Left ventricle myocardium superior (tissue), 1 donor: Measurements from ENCODE around the gene MARCHF3. TPM values are rescaled to one million over a fixed set of nuclear protein-coding genes. Genes with fewer than 3 reads are reported as not detected.

Experiments used
- ATAC-seq: fragments of 200-7000 bp; cut with Tn5 transposase; one replicate; pipeline ENCODE4 v1.9.1; 2020; ENCODE audit warnings: mild to moderate bottlenecking, moderate library complexity
- DNase-seq: peaks from one replicate; pipeline ENCODE4 v3.0.0-alpha.2; 2020
- intact Hi-C: fragments of 100-400 bp; cut with micrococcal nuclease; formaldehyde crosslinking; loops from one replicate; pipeline ENCODE4 v1.11.0; 2022
- long read RNA-seq: library from polyadenylated mRNA; unstranded; transcript quantifications from one replicate; pipeline ENCODE4 v2.0.0, GENCODE V29; 2021
- total RNA-seq: library from RNA; stranded (reverse); fragmentation: NEBNext Ultra II Directional; extraction: Animal tissue kit (Norgen Biotek cat#: 25700); gene quantifications from one replicate; pipeline ENCODE4 v1.2.1, GENCODE V29; 2021
- donor health status: DM: no; HTN: yes; CAD: no; lungs with severe emphysema.

The MARCHF3 gene
- total RNA-seq, result 25.0 TPM
- long read RNA-seq, full-length matches to known transcripts, result 17 of 25 reads
- long read RNA-seq, partial matches to known transcripts, result 2 of 25 reads
- long read RNA-seq, other reads (novel, unspliced or antisense), result 6 of 25 reads

GRCh38 chr5:127030259-127031146 lies at the start of gene MARCHF3:
TSS of gene MARCHF3 (minus strand) at chr5:127030558. CDS start at chr5:126918171, 112,387 bp downstream.
- DNase-seq (peak; percentile 98), ATAC-seq (peak; percentile 98)
- intact Hi-C loops, result no loop called here

- intact Hi-C loops, result no loop called here
- DNase-seq (no peak), ATAC-seq (no peak)
These were observed 49.7 kb upstream of the MARCHF3 start for GRCh38 chr5:127079994-127080491.

DNA sequence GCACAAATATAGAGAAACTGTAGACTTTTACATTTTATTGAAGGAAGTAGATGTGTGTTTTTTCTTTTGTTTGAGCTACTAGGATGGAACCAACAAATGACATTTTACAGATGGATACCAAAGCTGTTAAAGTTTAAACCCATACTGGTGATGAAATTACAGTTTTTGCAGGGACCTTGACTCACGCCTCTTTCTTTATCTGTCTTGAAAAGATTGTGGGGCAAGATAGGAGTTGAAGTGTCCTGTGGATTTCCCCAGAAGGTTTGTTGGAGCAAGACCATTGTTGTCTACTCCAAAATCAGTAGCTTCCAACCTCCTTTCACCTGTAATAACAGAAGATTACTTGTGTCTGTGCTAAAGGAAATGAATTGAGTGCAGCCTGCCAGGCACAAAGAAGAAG lies 47.0 kb upstream of the MARCHF3 start:
- no peak for ATAC-seq
- DNase-seq, result no peak
- intact Hi-C loops, result no loop called here

DNA sequence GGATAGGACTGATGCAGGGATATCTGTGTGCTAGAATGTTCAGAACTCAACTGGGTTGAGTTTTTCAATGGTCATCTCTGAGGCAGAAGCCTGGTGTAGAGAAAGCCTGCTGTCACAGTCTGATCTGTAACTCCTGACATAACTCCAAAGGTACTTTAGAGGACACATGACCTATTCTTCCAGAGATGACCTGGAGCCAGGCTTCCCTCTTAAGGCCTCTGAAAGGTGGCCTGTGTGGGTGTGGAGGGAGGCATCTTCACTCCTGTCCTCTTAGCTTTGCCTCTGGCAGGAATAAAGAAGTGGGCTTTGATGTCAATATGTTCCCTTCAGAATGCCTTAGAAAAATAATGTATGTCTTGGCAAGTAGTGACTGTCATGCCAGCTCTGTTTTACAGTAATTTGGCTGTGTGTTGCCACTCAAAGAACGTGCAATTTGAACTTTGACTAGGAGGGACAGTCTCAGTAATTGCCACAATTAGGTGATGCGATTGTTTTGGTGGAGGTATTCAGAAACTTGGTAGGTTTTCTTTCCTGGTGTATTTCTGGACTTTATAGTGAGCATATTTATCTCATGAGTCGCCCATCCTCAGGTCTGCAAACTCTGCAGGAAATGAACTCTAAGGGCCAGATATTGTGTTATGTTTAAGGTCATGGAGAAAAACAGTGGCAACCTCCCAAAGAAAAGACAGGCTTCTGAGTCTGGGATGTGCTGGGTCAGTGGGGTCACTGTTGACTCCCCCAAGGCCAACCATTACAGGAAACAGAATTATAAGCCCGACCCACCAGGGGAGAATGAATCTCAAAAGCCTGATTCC lies 46.2 kb upstream of the MARCHF3 start:
- DNase-seq, result no peak
- ATAC-seq, result peak; percentile 47
- intact Hi-C loops, result no loop called here

DNA sequence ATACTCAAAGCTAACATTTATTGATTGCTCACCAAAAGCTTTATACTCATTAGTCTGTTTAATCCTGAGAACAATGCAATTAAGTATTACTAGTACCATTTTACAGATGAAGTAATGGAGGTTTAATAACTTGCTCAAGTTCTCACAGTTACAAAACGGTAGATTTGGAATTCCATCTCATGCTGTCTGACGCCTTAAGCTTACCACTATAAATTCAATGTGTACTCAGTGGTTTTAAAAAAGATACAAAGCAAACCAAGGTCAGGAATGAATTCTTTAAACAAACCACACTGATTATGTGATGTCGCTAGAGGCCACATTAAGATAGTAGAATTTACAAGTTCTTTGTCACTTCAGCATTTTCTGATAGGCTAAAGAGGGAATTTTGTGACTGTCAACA lies 44.1 kb upstream of the MARCHF3 start:
- intact Hi-C loops, result no loop called here
- DNase-seq (no peak), ATAC-seq (no peak)

- intact Hi-C loops, result no loop called here
- ATAC-seq (peak; percentile 95), DNase-seq (peak; percentile 75)
These were observed 42.8 kb upstream of the MARCHF3 start, which contains the start of gene C5orf63 for GRCh38 chr5:127072861-127073846. TSS of gene C5orf63 (minus strand) at chr5:127073502. CDS start at chr5:127058995, 14,507 bp downstream.

- no peak for DNase-seq
- ATAC-seq, result no peak
- intact Hi-C loops, result no loop called here
These were observed 39.9 kb upstream of the MARCHF3 start for GRCh38 chr5:127070243-127070642.

- intact Hi-C loops, result no loop called here
- peak; percentile 17 for ATAC-seq
- peak; percentile 32 for DNase-seq
These were observed 38.3 kb upstream of the MARCHF3 start for GRCh38 chr5:127068493-127069214.

- ATAC-seq (no peak), DNase-seq (no peak)
- intact Hi-C loops, result no loop called here
These were observed 36.4 kb upstream of the MARCHF3 start for GRCh38 chr5:127066721-127067120.

- DNase-seq (no peak), ATAC-seq (no peak)
- intact Hi-C loops, result no loop called here
These were observed 34.0 kb upstream of the MARCHF3 start for GRCh38 chr5:127064253-127064840.

DNA sequence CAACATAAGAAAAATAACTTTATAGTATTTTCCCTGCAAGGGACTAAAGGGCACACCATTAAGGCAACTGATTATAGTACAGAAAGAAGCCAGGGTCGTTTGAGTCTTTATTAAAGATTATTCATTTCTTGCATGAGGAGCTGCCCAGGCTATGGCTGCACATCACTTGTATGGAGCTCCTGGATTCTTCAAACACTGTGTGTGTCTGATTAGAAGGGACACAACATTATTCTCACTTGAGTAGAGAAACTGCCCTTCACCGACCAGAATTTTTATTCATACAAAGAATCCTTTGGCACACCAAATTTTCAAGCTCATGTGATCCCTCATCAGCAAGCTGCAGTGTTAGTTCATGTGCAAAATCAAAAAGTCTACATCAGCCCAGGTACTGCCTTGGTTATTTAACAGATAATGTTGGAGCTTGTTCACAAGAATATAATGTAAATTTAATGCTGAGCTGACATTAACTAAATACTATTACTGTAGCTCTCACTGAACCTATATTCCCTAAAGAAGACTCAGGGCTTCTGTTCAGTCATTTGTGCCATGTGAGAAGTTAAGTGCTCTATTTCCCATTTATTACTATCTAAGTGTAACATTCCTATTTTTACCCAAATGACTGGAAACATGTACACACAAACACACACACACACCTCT lies 33.0 kb upstream of the MARCHF3 start:
- ATAC-seq (no peak), DNase-seq (no peak)
- intact Hi-C loops, result no loop called here

DNA sequence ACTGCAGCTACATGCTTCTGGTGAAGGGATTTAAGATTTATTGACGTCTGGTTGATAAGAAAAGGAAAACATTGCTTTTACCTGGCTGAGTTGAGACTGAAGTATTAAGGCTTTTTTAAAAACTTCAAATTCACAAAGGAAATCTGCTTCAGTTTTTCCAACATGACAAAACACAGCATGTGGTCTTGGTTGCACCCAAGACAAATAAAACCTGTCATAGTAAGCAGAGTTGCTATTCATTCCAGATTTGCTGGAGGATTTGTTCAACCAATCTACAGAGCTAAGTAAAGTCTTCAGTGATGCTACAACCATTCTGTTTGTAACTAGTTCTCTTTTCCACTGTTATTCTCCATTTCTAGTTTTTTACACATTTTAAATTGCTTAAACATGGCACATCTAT lies 31.6 kb upstream of the MARCHF3 start:
- DNase-seq (no peak), ATAC-seq (no peak)
- intact Hi-C loops, result no loop called here

DNA sequence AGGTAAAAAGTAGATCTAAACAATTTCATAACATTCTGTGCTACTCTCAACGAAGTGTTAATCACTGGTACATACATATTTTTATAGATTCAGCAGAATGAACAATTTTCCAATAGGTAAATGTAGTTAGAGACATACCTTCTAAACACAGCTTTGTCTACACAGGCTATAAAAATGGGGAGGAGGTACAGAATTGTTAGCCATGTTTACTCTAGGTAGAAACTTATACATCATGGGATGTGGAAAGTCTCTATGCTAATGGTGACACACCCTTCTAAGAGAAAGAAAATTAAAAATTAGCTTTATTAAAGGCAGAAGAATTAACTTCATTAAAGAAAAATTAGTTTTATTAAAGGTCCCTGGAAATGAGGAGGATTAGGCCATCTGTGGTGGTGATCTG lies 31.2 kb upstream of the MARCHF3 start:
- ATAC-seq (no peak), DNase-seq (no peak)
- intact Hi-C loops, result no loop called here

DNA sequence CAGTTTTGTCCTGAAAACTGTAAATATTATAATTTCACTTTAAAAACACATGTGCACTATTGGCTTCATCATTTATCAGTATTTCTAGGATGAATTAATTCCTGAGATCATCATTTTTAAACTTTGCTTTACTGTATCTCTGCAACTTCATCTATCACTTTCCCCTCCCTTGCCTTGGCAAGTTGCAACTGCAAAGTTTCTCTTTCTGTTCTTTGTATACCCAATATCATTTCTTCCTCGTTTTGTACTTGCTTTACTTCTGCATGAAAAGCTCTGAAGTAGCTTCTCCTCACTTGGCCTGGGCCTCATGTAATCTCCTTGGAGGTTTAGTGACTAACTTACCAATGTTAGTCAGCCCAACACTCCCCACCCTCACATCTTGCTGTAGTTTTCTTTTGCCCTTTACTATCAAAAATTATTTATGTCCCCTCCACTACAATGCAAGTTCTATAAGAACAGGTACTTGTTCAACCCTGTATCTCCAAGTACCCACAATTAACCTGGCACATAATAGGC lies 30.2 kb upstream of the MARCHF3 start:
- no peak for ATAC-seq
- no peak for DNase-seq
- intact Hi-C loops, result no loop called here

DNA sequence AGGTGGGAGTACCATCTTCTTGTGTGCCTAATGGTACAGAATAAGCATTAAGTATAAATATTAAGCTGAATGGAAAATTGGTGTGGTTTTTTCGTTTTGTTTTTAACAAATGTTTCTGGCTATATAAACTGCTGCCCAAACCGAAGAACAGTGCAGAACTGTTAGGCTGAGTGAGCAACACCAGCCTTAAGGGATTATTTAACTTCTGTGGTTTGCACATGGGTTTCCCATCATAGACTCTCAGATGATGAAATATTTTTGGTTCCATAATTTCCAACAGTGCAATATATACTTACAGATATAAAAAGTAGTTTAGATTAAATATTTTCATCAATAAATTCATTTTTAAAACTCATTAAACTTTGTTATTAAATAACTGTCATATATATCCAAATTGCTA lies 26.5 kb upstream of the MARCHF3 start:
- intact Hi-C loops, result no loop called here
- no peak for DNase-seq
- ATAC-seq, result no peak

GRCh38 chr5:127055880-127056653 lies 25.7 kb upstream of the MARCHF3 start:
- no peak for ATAC-seq
- intact Hi-C loops, result no loop called here
- no peak for DNase-seq
